ENCODE results near the gene ZAR1L.
"Not testable (repeated sequence)": the region's sequence is repeated elsewhere in the genome, so short reads cannot be mapped to it uniquely, and the experiment has no call there.

ZAR1L gene

GRCh38 chr13:32315238-32316027, at the start of gene ZAR1L, which contains the start of gene BRCA2:
ZAR1L (minus strand) TSS chr13:32315363; CDS start chr13:32311925, 3,438 bp downstream.
BRCA2 (plus strand) TSS chr13:32315508; CDS start chr13:32316461, 953 bp downstream.
- peak; percentile 93 for DNase-seq (ENCODE audit: low spot score)

GRCh38 chr13:32362574-32362973, 47.4 kb upstream of the ZAR1L start:
- no peak for DNase-seq (ENCODE audit: low spot score)

GRCh38 chr13:32355935-32356334, 40.8 kb upstream of the ZAR1L start:
- DNase-seq (ENCODE audit: low spot score), result not testable (repeated sequence)

- no peak for DNase-seq (ENCODE audit: low spot score)
Measured at GRCh38 chr13:32354040-32354439, 38.9 kb upstream of the ZAR1L start.

GRCh38 chr13:32350839-32351441, 35.8 kb upstream of the ZAR1L start:
- not testable (repeated sequence) for DNase-seq (ENCODE audit: low spot score)

- no peak for DNase-seq (ENCODE audit: low spot score)
Measured at GRCh38 chr13:32347651-32348050, 32.5 kb upstream of the ZAR1L start.

- no peak for DNase-seq (ENCODE audit: low spot score)
Measured at GRCh38 chr13:32340914-32341313, 25.8 kb upstream of the ZAR1L start.

GRCh38 chr13:32334671-32335070, 19.5 kb upstream of the ZAR1L start:
- DNase-seq (ENCODE audit: low spot score), result no peak

- DNase-seq (ENCODE audit: low spot score), result peak; percentile 36
Measured at GRCh38 chr13:32330441-32330840, 15.3 kb upstream of the ZAR1L start.

- DNase-seq (ENCODE audit: low spot score), result peak; percentile 73
Measured at GRCh38 chr13:32323912-32324311, 8.7 kb upstream of the ZAR1L start.

- no peak for DNase-seq (ENCODE audit: low spot score)
Measured at GRCh38 chr13:32320528-32320927, 5.4 kb upstream of the ZAR1L start.

- DNase-seq (ENCODE audit: low spot score), result no peak
Measured at GRCh38 chr13:32317716-32318465, 2.7 kb upstream of the ZAR1L start.

- no peak for DNase-seq (ENCODE audit: low spot score)
Measured at GRCh38 chr13:32316501-32316900, 1.3 kb upstream of the ZAR1L start.

- no peak for DNase-seq (ENCODE audit: low spot score)
Measured at GRCh38 chr13:32316028-32316339, 821 bp upstream of the ZAR1L start.

GRCh38 chr13:32314271-32315237, 609 bp downstream of the ZAR1L start:
- peak; percentile 52 for DNase-seq (ENCODE audit: low spot score)

- DNase-seq (ENCODE audit: low spot score), result no peak
Measured at GRCh38 chr13:32311188-32311897, 3.8 kb downstream of the ZAR1L start.

- peak; percentile 45 for DNase-seq (ENCODE audit: low spot score)
Measured at GRCh38 chr13:32310134-32310706, 4.9 kb downstream of the ZAR1L start.

- DNase-seq (ENCODE audit: low spot score), result peak; percentile 23
Measured at GRCh38 chr13:32309312-32310133, 5.6 kb downstream of the ZAR1L start.

- no peak for DNase-seq (ENCODE audit: low spot score)
Measured at GRCh38 chr13:32305646-32306045, 9.5 kb downstream of the ZAR1L start.

GRCh38 chr13:32302461-32302860, 12.7 kb downstream of the ZAR1L start:
- no peak for DNase-seq (ENCODE audit: low spot score)

Measured in AG20443 (cell line).